GM12875 (cell line): ENCODE results near the gene DNAH17.

Experiments
- H3K4me3 ChIP-seq: one replicate; pipeline ENCODE4 v1.5.1; 2011; ENCODE audit warnings: low read depth, low read length, control low read depth
- CTCF ChIP-seq: IDR thresholded peaks from 2 replicates; pipeline ENCODE4 v1.5.1; 2011; ENCODE audit warnings: low read depth, mild to moderate bottlenecking, control low read depth, inconsistent platforms, low read length, moderate library complexity, borderline replicate concordance; ENCODE audit not compliant: insufficient read depth

DNAH17 gene

GRCh38 chr17:78434455-78435329 is 142.5 kb downstream of the DNAH17 start:
- no peak for TF ChIP-seq CTCF

GRCh38 chr17:78433780-78434335 is 143.3 kb downstream of the DNAH17 start:
- TF ChIP-seq CTCF = no peak
- H3K4me3 ChIP-seq = no peak overlapping the region

More at GRCh38 chr17:78434455-78435329, 142.5 kb downstream of the DNAH17 start:
- no peak overlapping the region for H3K4me3 ChIP-seq

- TF ChIP-seq CTCF = no peak
- H3K4me3 ChIP-seq = no peak overlapping the region
These were observed 144.0 kb downstream of the DNAH17 start for GRCh38 chr17:78433013-78433727.

- TF ChIP-seq CTCF = no peak
- H3K4me3 ChIP-seq = no peak overlapping the region
These were observed 144.8 kb downstream of the DNAH17 start for GRCh38 chr17:78432226-78433012.

GRCh38 chr17:78431692-78431958 is 145.6 kb downstream of the DNAH17 start:
- no peak for TF ChIP-seq CTCF
- H3K4me3 ChIP-seq = no peak overlapping the region

- no peak overlapping the region for H3K4me3 ChIP-seq
- no peak for TF ChIP-seq CTCF
These were observed 146.1 kb downstream of the DNAH17 start for GRCh38 chr17:78430892-78431691.
